HFF-Myc (cell line): ENCODE results near the gene ITGAE.

Experiments
- DNase-seq: peaks from one replicate; pipeline ENCODE4 v3.0.0-alpha.2; 2011; ENCODE audit warnings: low read depth; ENCODE audit errors: extremely low read depth
- H3K4me3 ChIP-seq: replicated peaks from 2 replicates; pipeline ENCODE4 v1.5.1; 2011; ENCODE audit warnings: low read depth, mild to moderate bottlenecking, control low read depth, low read length
- TF ChIP-seq, protein P1 (sequence below): IDR thresholded peaks from 2 replicates; pipeline ENCODE4 v1.5.1; 2012; ENCODE audit warnings: mild to moderate bottlenecking, low read depth, low read length, control low read depth; ENCODE audit errors: missing control alignments

ITGAE gene

DNA sequence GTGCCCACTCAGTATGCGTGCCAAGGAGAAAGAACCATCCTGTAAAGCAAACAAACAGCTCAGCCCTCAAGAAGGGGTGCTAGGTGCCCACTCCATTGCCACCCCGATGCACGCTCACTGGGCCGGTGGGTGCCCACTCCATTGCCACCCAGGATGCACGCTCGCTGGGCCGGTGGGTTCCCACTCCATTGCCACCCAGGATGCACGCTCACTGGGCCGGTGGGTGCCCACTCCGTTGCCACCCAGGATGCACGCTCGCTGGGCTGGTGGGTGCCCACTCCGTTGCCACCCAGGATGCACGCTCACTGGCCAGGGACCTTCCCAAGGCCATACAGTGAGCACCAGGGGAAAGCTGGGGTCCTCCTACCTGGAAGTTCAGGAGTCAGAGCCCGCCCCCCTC is 49.2 kb downstream of the ITGAE start:
- TF ChIP-seq, protein P1, sequence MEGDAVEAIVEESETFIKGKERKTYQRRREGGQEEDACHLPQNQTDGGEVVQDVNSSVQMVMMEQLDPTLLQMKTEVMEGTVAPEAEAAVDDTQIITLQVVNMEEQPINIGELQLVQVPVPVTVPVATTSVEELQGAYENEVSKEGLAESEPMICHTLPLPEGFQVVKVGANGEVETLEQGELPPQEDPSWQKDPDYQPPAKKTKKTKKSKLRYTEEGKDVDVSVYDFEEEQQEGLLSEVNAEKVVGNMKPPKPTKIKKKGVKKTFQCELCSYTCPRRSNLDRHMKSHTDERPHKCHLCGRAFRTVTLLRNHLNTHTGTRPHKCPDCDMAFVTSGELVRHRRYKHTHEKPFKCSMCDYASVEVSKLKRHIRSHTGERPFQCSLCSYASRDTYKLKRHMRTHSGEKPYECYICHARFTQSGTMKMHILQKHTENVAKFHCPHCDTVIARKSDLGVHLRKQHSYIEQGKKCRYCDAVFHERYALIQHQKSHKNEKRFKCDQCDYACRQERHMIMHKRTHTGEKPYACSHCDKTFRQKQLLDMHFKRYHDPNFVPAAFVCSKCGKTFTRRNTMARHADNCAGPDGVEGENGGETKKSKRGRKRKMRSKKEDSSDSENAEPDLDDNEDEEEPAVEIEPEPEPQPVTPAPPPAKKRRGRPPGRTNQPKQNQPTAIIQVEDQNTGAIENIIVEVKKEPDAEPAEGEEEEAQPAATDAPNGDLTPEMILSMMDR, result no peak
- no peak overlapping the region for H3K4me3 ChIP-seq
- no peak for DNase-seq

DNA sequence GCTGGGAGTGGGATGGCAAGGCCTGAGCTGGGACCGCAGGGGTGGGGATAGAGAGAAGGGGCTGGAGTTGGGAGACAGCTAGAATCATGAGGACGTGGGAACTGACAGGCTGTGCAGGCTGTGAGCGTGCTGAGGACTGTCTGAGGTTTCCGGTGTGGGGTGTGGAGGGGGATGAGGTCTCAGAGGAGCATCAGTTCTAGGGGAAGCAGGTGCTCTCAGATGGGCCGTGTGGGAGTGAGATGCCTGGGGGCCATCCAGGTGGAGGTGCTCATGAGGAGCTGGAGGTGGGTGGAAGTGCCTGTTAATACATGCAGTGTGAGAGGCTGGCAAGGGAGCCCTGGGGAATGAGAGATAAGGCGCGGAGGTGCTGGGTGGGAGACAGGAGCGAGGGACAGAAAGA is 50.1 kb downstream of the ITGAE start:
- DNase-seq, result no peak
- H3K4me3 ChIP-seq, result no peak overlapping the region
- TF ChIP-seq, protein P1, result no peak

GRCh38 chr17:3750296-3750695 is 50.7 kb downstream of the ITGAE start:
- TF ChIP-seq, protein P1, result no peak
- DNase-seq, result no peak
- H3K4me3 ChIP-seq, result no peak overlapping the region

DNA sequence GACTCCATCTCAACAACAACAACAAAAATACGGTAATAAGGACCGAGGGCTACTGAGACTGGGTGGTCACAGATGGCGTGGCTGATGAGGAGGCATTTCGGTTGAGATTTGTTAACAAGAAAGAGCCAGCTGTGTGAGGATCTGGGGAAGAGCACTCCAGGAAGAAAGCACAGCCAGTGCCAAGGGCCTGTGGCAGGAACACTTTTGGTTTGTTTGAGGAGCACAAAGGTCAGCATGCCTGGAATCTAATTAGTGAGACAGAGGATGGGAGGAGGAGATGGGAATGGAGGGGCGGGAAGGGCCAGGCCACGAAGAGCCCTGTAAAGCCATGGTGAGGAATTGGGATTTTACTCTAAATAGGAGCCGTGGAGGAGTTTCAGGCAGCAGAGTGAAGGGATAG is 52.4 kb downstream of the ITGAE start:
- TF ChIP-seq, protein P1, result no peak
- H3K4me3 ChIP-seq, result no peak overlapping the region
- DNase-seq, result no peak

- H3K4me3 ChIP-seq, result no peak overlapping the region
- no peak for DNase-seq
- TF ChIP-seq, protein P1, result no peak
Measured at GRCh38 chr17:3747805-3748204, 53.2 kb downstream of the ITGAE start.

- H3K4me3 ChIP-seq, result no peak overlapping the region
- no peak for DNase-seq
- TF ChIP-seq, protein P1, result no peak
Measured at GRCh38 chr17:3745071-3745470, 55.9 kb downstream of the ITGAE start.

DNA sequence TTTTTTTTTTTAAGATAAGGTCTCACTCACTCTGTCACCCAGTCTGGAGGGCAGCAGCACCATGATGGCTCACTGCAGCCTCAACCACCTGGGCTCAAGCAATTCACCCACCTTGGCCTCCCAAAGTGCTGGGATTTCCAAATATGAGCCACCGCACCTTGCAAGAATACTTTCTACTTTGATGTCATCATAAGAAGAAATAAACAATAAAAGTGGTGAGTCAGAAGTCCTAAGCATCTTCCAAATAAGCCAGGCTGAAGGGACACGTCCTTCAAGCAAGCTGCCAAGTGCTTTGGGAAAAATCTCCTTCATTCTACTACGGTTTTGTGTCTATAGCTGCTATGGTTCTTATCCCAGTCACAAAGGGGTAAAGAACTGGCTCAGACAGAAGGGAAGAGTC is 57.0 kb downstream of the ITGAE start:
- no peak overlapping the region for H3K4me3 ChIP-seq
- TF ChIP-seq, protein P1, result no peak
- no peak for DNase-seq
